K562 (cell line): Measurements from ENCODE around the gene IFNK. TPM values are rescaled to one million over a fixed set of nuclear protein-coding genes. Genes with fewer than 3 reads are reported as not detected.

Source experiments
- CREM ChIP-seq: IDR thresholded peaks from 2 replicates; pipeline ENCODE4 v1.6.1; 2014; ENCODE audit warnings: antibody characterized with exemption, low read depth
- ESRRA ChIP-seq: fragments of 450-650 bp; IDR thresholded peaks from 2 replicates; pipeline ENCODE4 v1.6.1; 2014; ENCODE audit warnings: low read depth, mild to moderate bottlenecking, moderate library complexity, borderline replicate concordance
- FOSL1 ChIP-seq: fragments of 200-800 bp; sonication (Bioruptor generic); conservative IDR thresholded peaks from 2 replicates; pipeline ENCODE4 v1.6.1; 2016; ENCODE audit warnings: missing genetic modification characterization, missing compliant biosample characterization
- GABPB1 ChIP-seq: sonication (generic); formaldehyde crosslinking; IDR thresholded peaks from 2 replicates; pipeline ENCODE4 v1.8.0; 2022; ENCODE audit warnings: mild to moderate bottlenecking, missing genetic modification reagents
- JUN ChIP-seq, 2 experiments: sonication (generic) in 1 of 2; formaldehyde crosslinking in 1 of 2; IDR thresholded peaks; 2 replicates each; pipeline versions ENCODE4 v1.6.1 to v1.8.0; 2012 to 2022; ENCODE audit warnings: borderline replicate concordance in 2 of 2, mild to moderate bottlenecking in 2 of 2, improper control_type of control experiment in 1 of 2, low read depth in 1 of 2, low read length in 1 of 2, missing genetic modification reagents in 1 of 2
- KAT8 ChIP-seq: fragments of 450-650 bp; IDR thresholded peaks from 2 replicates; pipeline ENCODE4 v1.6.1; 2016; ENCODE audit warnings: low read depth, mild to moderate bottlenecking
- KLF16 ChIP-seq: IDR thresholded peaks from 2 replicates; pipeline ENCODE4 v1.6.1; 2016; ENCODE audit warnings: antibody characterized with exemption
- L3MBTL2 ChIP-seq: fragments of 450-650 bp; IDR thresholded peaks from 2 replicates; pipeline ENCODE4 v1.6.1; 2016; ENCODE audit warnings: mild to moderate bottlenecking, moderate library complexity
- MEF2D ChIP-seq: conservative IDR thresholded peaks from 2 replicates; pipeline ENCODE4 v1.6.1; 2016; ENCODE audit warnings: low read depth, missing genetic modification characterization, missing compliant biosample characterization
- NUFIP1 ChIP-seq: fragments of 450-650 bp; IDR thresholded peaks from 2 replicates; pipeline ENCODE4 v1.6.1; 2018; ENCODE audit not compliant: partially characterized antibody
- POU5F1 ChIP-seq: fragments of 150-350 bp; IDR thresholded peaks from 2 replicates; pipeline ENCODE4 v1.6.1; 2014; ENCODE audit warnings: borderline replicate concordance, low read length, low read depth, mild to moderate bottlenecking; ENCODE audit not compliant: partially characterized antibody
- SOX6 ChIP-seq: fragments of 450-650 bp; IDR thresholded peaks from 2 replicates; pipeline ENCODE4 v1.6.1; 2014; ENCODE audit warnings: mild to moderate bottlenecking
- TAF1 ChIP-seq: IDR thresholded peaks from 2 replicates; pipeline ENCODE4 v1.6.1; 2011; ENCODE audit warnings: mild to moderate bottlenecking, low read length, moderate library complexity; ENCODE audit not compliant: insufficient read depth, control insufficient read depth, severe bottlenecking; ENCODE audit errors: extremely low read depth
- ZZZ3 ChIP-seq: fragments of 450-650 bp; IDR thresholded peaks from 2 replicates; pipeline ENCODE4 v1.6.1; 2016; ENCODE audit warnings: antibody characterized with exemption, mild to moderate bottlenecking, moderate library complexity
- polyA plus RNA-seq, 8 experiments: library from polyadenylated mRNA; depleted of rRNA in 4 of 8; stranded (reverse) in 5 of 8; unstranded in 3 of 8; fragments of >200 nt; fragmentation: Nextera tagmentation in 2 of 8; fragmentation: Illumina TruSeq in 1 of 8; extraction: Ambion mirVana in 2 of 8; extraction: Trizol in 1 of 8; gene quantifications; 2 replicates each; pipeline versions ENCODE4 v1.2.1 to v1.2.3, GENCODE V29; 2011 to 2014; ENCODE audit warnings: inconsistent platforms in 1 of 8, missing spikeins in 1 of 8
- total RNA-seq, 7 experiments: library from RNA; depleted of rRNA in 6 of 7; stranded (reverse); fragments of >200 nt in 6 of 7; fragmentation: Illumina TruSeq in 2 of 7; extraction: Trizol in 2 of 7; gene quantifications; 2 replicates each; pipeline versions ENCODE4 v1.2.1 to v1.2.3, GENCODE V29; 2011 to 2021; ENCODE audit warnings: low replicate concordance in 1 of 7
- TF ChIP-seq, protein P1 (sequence below), 2 experiments: IDR thresholded peaks in 1 of 2; conservative IDR thresholded peaks in 1 of 2; 2 replicates each; pipeline ENCODE4 v1.6.1; 2016; ENCODE audit warnings: low read depth in 2 of 2, mild to moderate bottlenecking in 1 of 2, missing compliant biosample characterization in 1 of 2, missing genetic modification characterization in 1 of 2, moderate library complexity in 1 of 2
- TF ChIP-seq, protein P2 (sequence below), 2 experiments: fragments of 450-650 bp in 1 of 2; sonication (generic) in 1 of 2; formaldehyde crosslinking in 1 of 2; IDR thresholded peaks in 1 of 2; conservative IDR thresholded peaks in 1 of 2; 2 replicates each; pipeline versions ENCODE4 v1.6.1 to v1.8.1; 2016 to 2023; ENCODE audit warnings: mild to moderate bottlenecking in 2 of 2, moderate library complexity in 2 of 2, inconsistent platforms in 1 of 2, missing genetic modification reagents in 1 of 2
- TF ChIP-seq, protein P3 (sequence below), 2 experiments: fragments of 200-800 bp in 1 of 2; sonication (Bioruptor generic) in 1 of 2; sonication (generic) in 1 of 2; formaldehyde crosslinking in 1 of 2; IDR thresholded peaks in 1 of 2; conservative IDR thresholded peaks in 1 of 2; 2 replicates each; pipeline versions ENCODE4 v1.5.0 to v1.6.1; 2016 to 2020; ENCODE audit warnings: missing compliant biosample characterization in 1 of 2, missing genetic modification characterization in 1 of 2, missing genetic modification reagents in 1 of 2
- TF ChIP-seq, protein P4 (sequence below): sonication (generic); IDR thresholded peaks from 2 replicates; pipeline ENCODE4 v1.6.1; 2016

Gene IFNK
- total and polyA plus RNA-seq, 9 of the 15 experiments (the other 6 are each of a cell fraction or from before 2014, with no cell fraction given), result 0.11 TPM; not detected in 8

DNA sequence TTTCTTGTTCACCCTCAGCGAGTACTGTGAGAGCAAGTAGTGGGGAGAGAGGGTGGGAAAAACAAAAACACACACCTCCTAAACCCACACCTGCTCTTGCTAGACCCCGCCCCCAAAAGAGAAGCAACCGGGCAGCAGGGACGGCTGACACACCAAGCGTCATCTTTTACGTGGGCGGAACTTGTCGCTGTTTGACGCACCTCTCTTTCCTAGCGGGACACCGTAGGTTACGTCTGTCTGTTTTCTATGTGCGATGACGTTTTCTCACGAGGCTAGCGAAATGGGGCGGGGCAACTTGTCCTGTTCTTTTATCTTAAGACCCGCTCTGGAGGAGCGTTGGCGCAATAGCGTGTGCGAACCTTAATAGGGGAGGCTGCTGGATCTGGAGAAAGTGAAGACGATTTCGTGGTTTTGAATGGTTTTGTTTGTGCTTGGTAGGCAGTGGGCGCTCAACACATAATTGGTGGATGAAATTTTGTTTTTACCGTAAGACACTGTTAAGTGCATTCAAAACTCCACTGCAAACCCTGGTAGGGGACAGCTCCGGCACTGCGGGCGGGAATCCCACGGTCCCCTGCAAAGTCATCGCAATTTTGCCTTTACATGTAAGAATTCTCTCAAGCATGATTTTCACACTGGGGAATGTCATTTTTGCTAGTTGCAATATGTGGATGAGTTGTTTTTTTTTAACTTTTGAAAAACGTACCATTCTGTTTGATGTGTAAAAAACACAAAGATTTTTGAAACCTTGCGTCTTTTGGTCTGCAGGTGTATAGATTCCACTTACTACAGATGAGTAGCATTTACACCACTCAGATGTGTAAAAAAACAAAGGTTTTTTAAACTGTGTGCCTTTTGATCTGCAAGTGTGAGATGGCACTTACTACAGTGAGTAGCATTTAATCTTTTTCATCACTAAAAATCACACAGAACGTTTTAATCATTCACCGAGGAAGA is 49.8 kb downstream of the IFNK start (continued):
- no peak for TF ChIP-seq ZZZ3
- no peak for TF ChIP-seq MEF2D (tag)
- TF ChIP-seq, protein P1, sequence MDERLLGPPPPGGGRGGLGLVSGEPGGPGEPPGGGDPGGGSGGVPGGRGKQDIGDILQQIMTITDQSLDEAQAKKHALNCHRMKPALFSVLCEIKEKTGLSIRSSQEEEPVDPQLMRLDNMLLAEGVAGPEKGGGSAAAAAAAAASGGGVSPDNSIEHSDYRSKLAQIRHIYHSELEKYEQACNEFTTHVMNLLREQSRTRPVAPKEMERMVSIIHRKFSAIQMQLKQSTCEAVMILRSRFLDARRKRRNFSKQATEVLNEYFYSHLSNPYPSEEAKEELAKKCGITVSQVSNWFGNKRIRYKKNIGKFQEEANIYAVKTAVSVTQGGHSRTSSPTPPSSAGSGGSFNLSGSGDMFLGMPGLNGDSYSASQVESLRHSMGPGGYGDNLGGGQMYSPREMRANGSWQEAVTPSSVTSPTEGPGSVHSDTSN (CRISPR knock-in tag; IDR thresholded peaks at IDR 0.05; ENCODE audit: low read depth), result no peak
- TF ChIP-seq, protein P1 (tag; conservative IDR thresholded peaks at IDR 0.05; ENCODE audit: low read depth), result 0 out of 2 replicates have a peak, but pooled peaks have one; percentile 17
- TF ChIP-seq GABPB1, result peak; percentile 79
- TF ChIP-seq TAF1, result peak; percentile 33
- peak; percentile 53 for TF ChIP-seq FOSL1 (tag)
- TF ChIP-seq KLF16, result 0 out of 2 replicates have a peak, but pooled peaks have one; percentile 33
- TF ChIP-seq, protein P2, sequence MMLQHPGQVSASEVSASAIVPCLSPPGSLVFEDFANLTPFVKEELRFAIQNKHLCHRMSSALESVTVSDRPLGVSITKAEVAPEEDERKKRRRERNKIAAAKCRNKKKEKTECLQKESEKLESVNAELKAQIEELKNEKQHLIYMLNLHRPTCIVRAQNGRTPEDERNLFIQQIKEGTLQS (IDR thresholded peaks at IDR 0.05), result peak; percentile 58; the same call in 1 of the 2 replicates
- TF ChIP-seq, protein P2 (CRISPR knock-in tag; conservative IDR thresholded peaks at IDR 0.05), result no peak
- TF ChIP-seq NUFIP1, result no peak
- TF ChIP-seq JUN (IDR thresholded peaks at IDR 0.05; ENCODE audit: borderline replicate concordance, low read depth, low read length), result 0 out of 2 replicates have a peak, but pooled peaks have one; percentile 19
- no peak for TF ChIP-seq JUN (CRISPR knock-in tag; IDR thresholded peaks at IDR 0.05; ENCODE audit: borderline replicate concordance)
- TF ChIP-seq SOX6, result peak; percentile 12; the same call in 1 of the 2 replicates
- TF ChIP-seq, protein P3, sequence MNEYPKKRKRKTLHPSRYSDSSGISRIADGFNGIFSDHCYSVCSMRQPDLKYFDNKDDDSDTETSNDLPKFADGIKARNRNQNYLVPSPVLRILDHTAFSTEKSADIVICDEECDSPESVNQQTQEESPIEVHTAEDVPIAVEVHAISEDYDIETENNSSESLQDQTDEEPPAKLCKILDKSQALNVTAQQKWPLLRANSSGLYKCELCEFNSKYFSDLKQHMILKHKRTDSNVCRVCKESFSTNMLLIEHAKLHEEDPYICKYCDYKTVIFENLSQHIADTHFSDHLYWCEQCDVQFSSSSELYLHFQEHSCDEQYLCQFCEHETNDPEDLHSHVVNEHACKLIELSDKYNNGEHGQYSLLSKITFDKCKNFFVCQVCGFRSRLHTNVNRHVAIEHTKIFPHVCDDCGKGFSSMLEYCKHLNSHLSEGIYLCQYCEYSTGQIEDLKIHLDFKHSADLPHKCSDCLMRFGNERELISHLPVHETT (CRISPR knock-in tag; conservative IDR thresholded peaks at IDR 0.05 in 1 of 2, IDR thresholded peaks at IDR 0.05 in 1 of 2), result 0 out of 4 replicates have a peak, but pooled peaks of 1 of the 2 experiments have one; percentile 33
- TF ChIP-seq, protein P4, sequence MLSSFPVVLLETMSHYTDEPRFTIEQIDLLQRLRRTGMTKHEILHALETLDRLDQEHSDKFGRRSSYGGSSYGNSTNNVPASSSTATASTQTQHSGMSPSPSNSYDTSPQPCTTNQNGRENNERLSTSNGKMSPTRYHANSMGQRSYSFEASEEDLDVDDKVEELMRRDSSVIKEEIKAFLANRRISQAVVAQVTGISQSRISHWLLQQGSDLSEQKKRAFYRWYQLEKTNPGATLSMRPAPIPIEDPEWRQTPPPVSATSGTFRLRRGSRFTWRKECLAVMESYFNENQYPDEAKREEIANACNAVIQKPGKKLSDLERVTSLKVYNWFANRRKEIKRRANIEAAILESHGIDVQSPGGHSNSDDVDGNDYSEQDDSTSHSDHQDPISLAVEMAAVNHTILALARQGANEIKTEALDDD, result no peak
- TF ChIP-seq L3MBTL2, result peak; percentile 70
- peak; percentile 98 for TF ChIP-seq CREM
- TF ChIP-seq KAT8, result no peak
- TF ChIP-seq POU5F1, result peak; percentile 52
- TF ChIP-seq ESRRA, result no peak
